HCT116 (cell line): Measurements from ENCODE around the gene DDX23.

Experiments used
- CBX3 ChIP-seq: IDR thresholded peaks from 2 replicates; pipeline ENCODE4 v1.6.1; 2012; ENCODE audit warnings: low read depth
- CEBPB ChIP-seq: IDR thresholded peaks from 2 replicates; pipeline ENCODE4 v1.6.1; 2012; ENCODE audit warnings: low read depth
- EGR1 ChIP-seq: IDR thresholded peaks from 2 replicates; pipeline ENCODE4 v1.6.1; 2012; ENCODE audit warnings: low read depth
- EZH2 ChIP-seq: fragments of 200-600 bp; sonication (generic); IDR thresholded peaks from 2 replicates; pipeline ENCODE4 v1.6.1; 2017; ENCODE audit warnings: antibody characterized with exemption, mixed run types
- JUND ChIP-seq: IDR thresholded peaks from 2 replicates; pipeline ENCODE4 v1.6.1; 2012
- POLR2A ChIP-seq: IDR thresholded peaks from 2 replicates; pipeline ENCODE4 v1.7.0; 2011; ENCODE audit warnings: borderline replicate concordance; ENCODE audit not compliant: insufficient read depth, insufficient read length; ENCODE audit errors: extremely low read depth
- POLR2AphosphoS5 ChIP-seq: IDR thresholded peaks from 2 replicates; pipeline ENCODE4 v1.6.1; 2011; ENCODE audit warnings: mild to moderate bottlenecking, low read depth, low read length, moderate library complexity
- RAD21 ChIP-seq: IDR thresholded peaks from 2 replicates; pipeline ENCODE4 v1.6.1; 2012; ENCODE audit warnings: low read depth, mild to moderate bottlenecking
- SIN3A ChIP-seq: IDR thresholded peaks from 2 replicates; pipeline ENCODE4 v1.6.1; 2012; ENCODE audit warnings: low read depth
- SRF ChIP-seq: IDR thresholded peaks from 2 replicates; pipeline ENCODE4 v1.6.1; 2012; ENCODE audit warnings: low read depth
- ZNF274 ChIP-seq: fragments of 200-500 bp; sonication (Bioruptor generic); IDR thresholded peaks from 2 replicates; pipeline ENCODE4 v1.6.1; 2014; ENCODE audit warnings: mild to moderate bottlenecking, low read depth, low read length, inconsistent platforms
- TF ChIP-seq, protein P1 (sequence below), 3 experiments: fragments of 200-600 bp in 1 of 3; sonication (generic) in 1 of 3; IDR thresholded peaks in 2 of 3; conservative IDR thresholded peaks in 1 of 3; 2 replicates each; pipeline ENCODE4 v1.5.1; 2012 to 2017; ENCODE audit warnings: low read depth in 2 of 3, low read length in 2 of 3, antibody characterized with exemption in 1 of 3, borderline replicate concordance in 1 of 3, control low read depth in 1 of 3, mild to moderate bottlenecking in 1 of 3, mixed read lengths in 1 of 3, mixed run types in 1 of 3, moderate library complexity in 1 of 3; ENCODE audit not compliant: insufficient read depth in 1 of 3
- TF ChIP-seq, protein P2 (sequence below): IDR thresholded peaks from 2 replicates; pipeline ENCODE4 v1.6.1; 2011; ENCODE audit warnings: mild to moderate bottlenecking, low read length, moderate library complexity; ENCODE audit not compliant: insufficient replicate concordance; ENCODE audit errors: extremely low read depth

DNA sequence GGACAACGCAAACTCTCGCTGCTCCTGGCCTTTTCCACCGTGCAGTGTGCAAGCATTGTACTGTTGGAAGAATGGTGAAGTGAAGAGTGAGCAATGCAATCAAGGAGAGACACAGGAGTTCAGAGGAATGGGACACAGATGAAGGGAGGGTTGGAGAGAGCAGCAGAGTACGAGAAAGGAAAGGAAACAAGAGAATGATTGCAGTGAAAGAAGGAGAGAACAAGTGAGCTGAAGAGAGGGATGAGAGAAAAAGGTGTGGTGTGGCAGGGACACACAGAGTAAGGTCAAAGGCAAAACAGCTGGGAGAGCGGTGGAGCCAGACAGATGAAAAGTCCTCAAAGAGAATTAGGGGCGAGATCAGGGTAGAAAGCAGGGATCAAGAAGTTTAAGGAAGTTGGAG is 20.7 kb downstream of the DDX23 start:
- TF ChIP-seq, protein P1, sequence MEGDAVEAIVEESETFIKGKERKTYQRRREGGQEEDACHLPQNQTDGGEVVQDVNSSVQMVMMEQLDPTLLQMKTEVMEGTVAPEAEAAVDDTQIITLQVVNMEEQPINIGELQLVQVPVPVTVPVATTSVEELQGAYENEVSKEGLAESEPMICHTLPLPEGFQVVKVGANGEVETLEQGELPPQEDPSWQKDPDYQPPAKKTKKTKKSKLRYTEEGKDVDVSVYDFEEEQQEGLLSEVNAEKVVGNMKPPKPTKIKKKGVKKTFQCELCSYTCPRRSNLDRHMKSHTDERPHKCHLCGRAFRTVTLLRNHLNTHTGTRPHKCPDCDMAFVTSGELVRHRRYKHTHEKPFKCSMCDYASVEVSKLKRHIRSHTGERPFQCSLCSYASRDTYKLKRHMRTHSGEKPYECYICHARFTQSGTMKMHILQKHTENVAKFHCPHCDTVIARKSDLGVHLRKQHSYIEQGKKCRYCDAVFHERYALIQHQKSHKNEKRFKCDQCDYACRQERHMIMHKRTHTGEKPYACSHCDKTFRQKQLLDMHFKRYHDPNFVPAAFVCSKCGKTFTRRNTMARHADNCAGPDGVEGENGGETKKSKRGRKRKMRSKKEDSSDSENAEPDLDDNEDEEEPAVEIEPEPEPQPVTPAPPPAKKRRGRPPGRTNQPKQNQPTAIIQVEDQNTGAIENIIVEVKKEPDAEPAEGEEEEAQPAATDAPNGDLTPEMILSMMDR (IDR thresholded peaks at IDR 0.05 in 2 of 3, conservative IDR thresholded peaks at IDR 0.05 in 1 of 3; ENCODE audit: borderline replicate concordance in 1 of 3, insufficient read depth in 1 of 3, low read depth in 2 of 3, low read length in 2 of 3), result no peak
- TF ChIP-seq ZNF274, result no peak
- TF ChIP-seq CEBPB, result no peak
- TF ChIP-seq, protein P2, sequence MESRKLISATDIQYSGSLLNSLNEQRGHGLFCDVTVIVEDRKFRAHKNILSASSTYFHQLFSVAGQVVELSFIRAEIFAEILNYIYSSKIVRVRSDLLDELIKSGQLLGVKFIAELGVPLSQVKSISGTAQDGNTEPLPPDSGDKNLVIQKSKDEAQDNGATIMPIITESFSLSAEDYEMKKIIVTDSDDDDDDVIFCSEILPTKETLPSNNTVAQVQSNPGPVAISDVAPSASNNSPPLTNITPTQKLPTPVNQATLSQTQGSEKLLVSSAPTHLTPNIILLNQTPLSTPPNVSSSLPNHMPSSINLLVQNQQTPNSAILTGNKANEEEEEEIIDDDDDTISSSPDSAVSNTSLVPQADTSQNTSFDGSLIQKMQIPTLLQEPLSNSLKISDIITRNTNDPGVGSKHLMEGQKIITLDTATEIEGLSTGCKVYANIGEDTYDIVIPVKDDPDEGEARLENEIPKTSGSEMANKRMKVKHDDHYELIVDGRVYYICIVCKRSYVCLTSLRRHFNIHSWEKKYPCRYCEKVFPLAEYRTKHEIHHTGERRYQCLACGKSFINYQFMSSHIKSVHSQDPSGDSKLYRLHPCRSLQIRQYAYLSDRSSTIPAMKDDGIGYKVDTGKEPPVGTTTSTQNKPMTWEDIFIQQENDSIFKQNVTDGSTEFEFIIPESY, result no peak
- TF ChIP-seq CBX3, result no peak
- no peak for TF ChIP-seq POLR2A
- no peak for TF ChIP-seq JUND
- TF ChIP-seq SIN3A, result no peak
- TF ChIP-seq RAD21, result no peak
- no peak for TF ChIP-seq EGR1
- TF ChIP-seq POLR2AphosphoS5, result no peak
- TF ChIP-seq EZH2, result no peak
- TF ChIP-seq SRF, result no peak
